Smooth muscle cell (in vitro differentiated cells): ENCODE data around the gene FBXL7. TPM values are rescaled to one million over a fixed set of nuclear protein-coding genes. Genes with fewer than 3 reads are reported as not detected.
A peak's percentile ranks its signal among the peaks of the same experiment; 100 is the strongest.

ENCODE experiments used
- DNase-seq: peaks from one replicate; lab custom pipeline; 2025; ENCODE audit not compliant: unreplicated experiment; lab: John Stamatoyannopoulos, UW
- H2AFZ ChIP-seq: fragments of 200-600 bp; sonication (generic); 2 replicates; pipeline ENCODE4 v1.6.0; 2016; ENCODE audit warnings: antibody characterized with exemption, low read depth, mild to moderate bottlenecking
- H3F3A ChIP-seq: fragments of 200-600 bp; sonication (generic); 2 replicates; pipeline ENCODE4 v1.6.0; 2017; ENCODE audit warnings: antibody characterized with exemption, low read depth
- H3K27ac ChIP-seq: fragments of 200-600 bp; sonication (generic); 2 replicates; pipeline ENCODE4 v1.5.1; 2016; ENCODE audit warnings: low read depth, mild to moderate bottlenecking
- H3K27me3 ChIP-seq: fragments of 200-600 bp; sonication (generic); 2 replicates; pipeline ENCODE4 v1.6.1; 2016; ENCODE audit warnings: low read depth, mild to moderate bottlenecking
- H3K36me3 ChIP-seq: fragments of 200-600 bp; sonication (generic); 2 replicates; pipeline ENCODE4 v1.5.1; 2016; ENCODE audit warnings: low read depth
- H3K4me1 ChIP-seq: fragments of 200-600 bp; sonication (generic); 2 replicates; pipeline ENCODE4 v1.5.1; 2016; ENCODE audit warnings: low read depth
- H3K4me2 ChIP-seq: fragments of 200-600 bp; sonication (generic); 2 replicates; pipeline ENCODE4 v1.6.0; 2016; ENCODE audit warnings: mild to moderate bottlenecking
- H3K4me3 ChIP-seq: fragments of 200-600 bp; sonication (generic); 2 replicates; pipeline ENCODE4 v1.5.1; 2016; ENCODE audit warnings: mild to moderate bottlenecking
- H3K79me2 ChIP-seq: fragments of 200-600 bp; sonication (generic); 2 replicates; pipeline ENCODE4 v1.6.0; 2016; ENCODE audit warnings: low read depth, mild to moderate bottlenecking
- H3K9ac ChIP-seq: fragments of 200-600 bp; sonication (generic); 2 replicates; pipeline ENCODE4 v1.6.0; 2016; ENCODE audit warnings: low read depth
- H3K9me3 ChIP-seq: fragments of 200-600 bp; sonication (generic); replicated peaks from 2 replicates; pipeline ENCODE4 v1.5.1; 2016; ENCODE audit warnings: low read depth
- H4K20me1 ChIP-seq: fragments of 200-600 bp; sonication (generic); 2 replicates; pipeline ENCODE4 v1.6.0; 2016; ENCODE audit warnings: low read depth
- WGBS: methylation state at CpG from one replicate; pipeline ENCODE4 v1.1.7; 2016; ENCODE audit warnings: low lambda C conversion rate; 5-methylcytosine and 5-hydroxymethylcytosine counted together
- polyA plus RNA-seq: library from polyadenylated mRNA; unstranded; fragments of >200 nt; fragmentation: Nextera tagmentation; extraction: Ambion mirVana; gene quantifications from 2 replicates; pipeline ENCODE4 v1.2.1, GENCODE V29; 2016
- total RNA-seq: library from RNA; depleted of rRNA; stranded (reverse); fragments of >200 nt; gene quantifications from 2 replicates; pipeline ENCODE4 v1.2.3, GENCODE V29; 2014
- TF ChIP-seq, protein P1 (sequence below): fragments of 200-600 bp; sonication (generic); IDR thresholded peaks from 2 replicates; pipeline ENCODE4 v1.5.1; 2017; ENCODE audit warnings: borderline replicate concordance, mild to moderate bottlenecking, antibody characterized with exemption; ENCODE audit not compliant: insufficient read depth, poor library complexity, severe bottlenecking

FBXL7 gene
- total and polyA plus RNA-seq, 2 experiments from 2014 or later = 20.2 to 21.0 TPM

GRCh38 chr5:15790446-15791018 lies 290.6 kb downstream of the FBXL7 start:
- no peaks in the 10 kb centered on the region for H3K9me3 ChIP-seq
- no peak overlapping the region for H3K27ac ChIP-seq
- H3K36me3 ChIP-seq = no peaks in the 10 kb centered on the region
- H3F3A ChIP-seq = peaks cover 5% of the 10 kb centered on the region
- no peaks in the 10 kb centered on the region for H3K27me3 ChIP-seq
- peaks cover 6% of the 10 kb centered on the region for H3K79me2 ChIP-seq
- no peak overlapping the region for H3K9ac ChIP-seq
- DNase-seq = no peak
- no peak overlapping the region for H3K4me3 ChIP-seq
- peaks cover 95% of the 10 kb centered on the region for H4K20me1 ChIP-seq
- no peak overlapping the region for H2AFZ ChIP-seq
- WGBS = 59% methylated on average over 4 of the region's 4 CpGs
- H3K4me2 ChIP-seq = peak overlapping the region; percentile 4
- TF ChIP-seq, protein P1, sequence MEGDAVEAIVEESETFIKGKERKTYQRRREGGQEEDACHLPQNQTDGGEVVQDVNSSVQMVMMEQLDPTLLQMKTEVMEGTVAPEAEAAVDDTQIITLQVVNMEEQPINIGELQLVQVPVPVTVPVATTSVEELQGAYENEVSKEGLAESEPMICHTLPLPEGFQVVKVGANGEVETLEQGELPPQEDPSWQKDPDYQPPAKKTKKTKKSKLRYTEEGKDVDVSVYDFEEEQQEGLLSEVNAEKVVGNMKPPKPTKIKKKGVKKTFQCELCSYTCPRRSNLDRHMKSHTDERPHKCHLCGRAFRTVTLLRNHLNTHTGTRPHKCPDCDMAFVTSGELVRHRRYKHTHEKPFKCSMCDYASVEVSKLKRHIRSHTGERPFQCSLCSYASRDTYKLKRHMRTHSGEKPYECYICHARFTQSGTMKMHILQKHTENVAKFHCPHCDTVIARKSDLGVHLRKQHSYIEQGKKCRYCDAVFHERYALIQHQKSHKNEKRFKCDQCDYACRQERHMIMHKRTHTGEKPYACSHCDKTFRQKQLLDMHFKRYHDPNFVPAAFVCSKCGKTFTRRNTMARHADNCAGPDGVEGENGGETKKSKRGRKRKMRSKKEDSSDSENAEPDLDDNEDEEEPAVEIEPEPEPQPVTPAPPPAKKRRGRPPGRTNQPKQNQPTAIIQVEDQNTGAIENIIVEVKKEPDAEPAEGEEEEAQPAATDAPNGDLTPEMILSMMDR = no peak
- H3K4me1 ChIP-seq = peaks cover 11% of the 10 kb centered on the region

GRCh38 chr5:15791274-15791673 lies 291.3 kb downstream of the FBXL7 start:
- no peak for DNase-seq
- H3K4me3 ChIP-seq = no peak overlapping the region
- no peak overlapping the region for H3K9ac ChIP-seq
- no peaks in the 10 kb centered on the region for H3K36me3 ChIP-seq
- peaks cover 5% of the 10 kb centered on the region for H3F3A ChIP-seq
- TF ChIP-seq, protein P1 = no peak
- H3K79me2 ChIP-seq = peaks cover 2% of the 10 kb centered on the region
- no peak overlapping the region for H3K4me2 ChIP-seq
- no peak overlapping the region for H2AFZ ChIP-seq
- H3K27me3 ChIP-seq = no peaks in the 10 kb centered on the region
- 63% methylated on average over 3 of the region's 3 CpGs for WGBS
- H3K4me1 ChIP-seq = peaks cover 11% of the 10 kb centered on the region
- H3K9me3 ChIP-seq = no peaks in the 10 kb centered on the region
- no peak overlapping the region for H3K27ac ChIP-seq
- H4K20me1 ChIP-seq = peaks cover 95% of the 10 kb centered on the region

DNA sequence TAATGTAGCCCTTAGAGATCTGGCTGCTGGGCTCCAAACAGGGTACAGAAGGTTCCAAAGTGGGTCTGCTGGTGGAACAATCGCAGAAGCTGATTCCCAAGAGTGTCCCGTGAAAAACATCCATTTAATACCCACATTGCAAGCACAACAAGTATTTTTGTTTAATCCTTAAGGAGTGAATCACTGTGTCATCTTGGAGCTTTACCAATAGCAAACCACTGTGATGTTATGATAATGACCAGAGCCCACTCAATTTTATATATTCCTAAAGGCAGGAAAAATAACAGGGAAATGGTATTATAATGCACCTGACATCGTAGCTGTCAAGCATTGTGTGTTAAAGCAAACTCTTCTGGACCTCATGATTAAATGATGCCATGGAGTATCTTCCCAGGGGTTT lies 291.9 kb downstream of the FBXL7 start:
- H4K20me1 ChIP-seq = peaks cover 97% of the 10 kb centered on the region
- H3K9ac ChIP-seq = no peak overlapping the region
- H3K27me3 ChIP-seq = no peaks in the 10 kb centered on the region
- no peaks in the 10 kb centered on the region for H3K36me3 ChIP-seq
- H3K79me2 ChIP-seq = no peaks in the 10 kb centered on the region
- TF ChIP-seq, protein P1 = no peak
- no peak overlapping the region for H3K4me3 ChIP-seq
- H3K4me1 ChIP-seq = peaks cover 11% of the 10 kb centered on the region
- H3K4me2 ChIP-seq = no peak overlapping the region
- H2AFZ ChIP-seq = no peak overlapping the region
- no peaks in the 10 kb centered on the region for H3K9me3 ChIP-seq
- H3K27ac ChIP-seq = no peak overlapping the region
- WGBS = 74% methylated on average over 3 of the region's 3 CpGs
- H3F3A ChIP-seq = peaks cover 5% of the 10 kb centered on the region
- no peak for DNase-seq
